ENCODE results near the gene ADIPOQ.
"Not testable (repeated sequence)": the region's sequence is repeated elsewhere in the genome, so short reads cannot be mapped to it uniquely, and the experiment has no call there.

The ADIPOQ gene

GRCh38 chr3:186890911-186891310 is 48.4 kb downstream of the ADIPOQ start:
- TF ChIP-seq CTCF (IDR thresholded peaks at IDR 0.05; ENCODE audit: low read depth, low read length, missing control alignments), result no peak
- H3K4me3 ChIP-seq (ENCODE audit: low read depth, low read length), result no peak overlapping the region
- in situ Hi-C loops (cut with HindIII; ENCODE audit: low sequenced_read_pairs), result no loop called here
- no peak for DNase-seq (ENCODE audit: low read depth)

- H3K4me3 ChIP-seq (ENCODE audit: low read depth, low read length); DNase-seq (ENCODE audit: low read depth); in situ Hi-C loops (cut with HindIII; ENCODE audit: low sequenced_read_pairs): not testable (repeated sequence)
These were observed 50.6 kb downstream of the ADIPOQ start for GRCh38 chr3:186893071-186893470.

- no peak for DNase-seq (ENCODE audit: low read depth)
- no peak overlapping the region for H3K4me3 ChIP-seq (ENCODE audit: low read depth, low read length)
- in situ Hi-C loops (cut with HindIII; ENCODE audit: low sequenced_read_pairs), result no loop called here
- no peak for TF ChIP-seq CTCF (IDR thresholded peaks at IDR 0.05; ENCODE audit: low read depth, low read length, missing control alignments)
These were observed 52.9 kb downstream of the ADIPOQ start for GRCh38 chr3:186895406-186895805.

- DNase-seq (ENCODE audit: low read depth), result no peak
- no peak for TF ChIP-seq CTCF (IDR thresholded peaks at IDR 0.05; ENCODE audit: low read depth, low read length, missing control alignments)
- in situ Hi-C loops (cut with HindIII; ENCODE audit: low sequenced_read_pairs), result no loop called here
- no peak overlapping the region for H3K4me3 ChIP-seq (ENCODE audit: low read depth, low read length)
These were observed 53.5 kb downstream of the ADIPOQ start for GRCh38 chr3:186896006-186896405.

- no peak overlapping the region for H3K4me3 ChIP-seq (ENCODE audit: low read depth, low read length)
- DNase-seq (ENCODE audit: low read depth), result no peak
- in situ Hi-C loops (cut with HindIII; ENCODE audit: low sequenced_read_pairs), result no loop called here
- no peak for TF ChIP-seq CTCF (IDR thresholded peaks at IDR 0.05; ENCODE audit: low read depth, low read length, missing control alignments)
These were observed 54.4 kb downstream of the ADIPOQ start for GRCh38 chr3:186896875-186897274.

- in situ Hi-C loops (cut with HindIII; ENCODE audit: low sequenced_read_pairs), result no loop called here
- no peak for TF ChIP-seq CTCF (IDR thresholded peaks at IDR 0.05; ENCODE audit: low read depth, low read length, missing control alignments)
- no peak for DNase-seq (ENCODE audit: low read depth)
- H3K4me3 ChIP-seq (ENCODE audit: low read depth, low read length), result no peak overlapping the region
These were observed 58.7 kb downstream of the ADIPOQ start for GRCh38 chr3:186901135-186901734.

GRCh38 chr3:186902154-186902553 is 59.6 kb downstream of the ADIPOQ start:
- DNase-seq (ENCODE audit: low read depth), result no peak
- TF ChIP-seq CTCF (IDR thresholded peaks at IDR 0.05; ENCODE audit: low read depth, low read length, missing control alignments), result no peak
- no peak overlapping the region for H3K4me3 ChIP-seq (ENCODE audit: low read depth, low read length)
- in situ Hi-C loops (cut with HindIII; ENCODE audit: low sequenced_read_pairs), result no loop called here
